ENCODE results near the gene ORM2.

- TF ChIP-seq CTCF (conservative IDR thresholded peaks at IDR 0.05; ENCODE audit: low read depth, low read length) (no peak), SMC3 (IDR thresholded peaks at IDR 0.05; ENCODE audit: low read depth, low read length) (no peak), RAD21 (IDR thresholded peaks at IDR 0.05; ENCODE audit: low read length) (no peak), RCOR1 (IDR thresholded peaks at IDR 0.05; ENCODE audit: insufficient replicate concordance, low read length) (no peak), MAZ (IDR thresholded peaks at IDR 0.05; ENCODE audit: borderline replicate concordance, low read depth, low read length) (no peak)
These were observed 11.9 kb upstream of the ORM2 start for GRCh38 chr9:114317665-114318357.

Data from IMR-90 (cell line).